ENCODE measurements around the gene MRPL2.

MRPL2 gene

GRCh38 chr6:43059168-43060033, at the start of gene MRPL2, which contains the start of gene KLC4:
TSS of gene MRPL2 (minus strand) at chr6:43059434. CDS start at chr6:43059381, 53 bp downstream.
TSS of gene KLC4 (plus strand) at chr6:43059631. CDS start at chr6:43061336, 1,705 bp downstream.
- TF ChIP-seq GATA3 (IDR thresholded peaks at IDR 0.05; ENCODE audit: low read depth, low read length) (no peak), GATA2 (IDR thresholded peaks at IDR 0.05; ENCODE audit: low read depth, low read length) (no peak)

GRCh38 chr6:43107344-43108062, 48.3 kb upstream of the MRPL2 start:
- TF ChIP-seq GATA2 (IDR thresholded peaks at IDR 0.05; ENCODE audit: low read depth, low read length) (no peak), GATA3 (IDR thresholded peaks at IDR 0.05; ENCODE audit: low read depth, low read length) (no peak)

GRCh38 chr6:43105538-43106222, 46.4 kb upstream of the MRPL2 start:
- no peak for TF ChIP-seq GATA3 (IDR thresholded peaks at IDR 0.05; ENCODE audit: low read depth, low read length)
- TF ChIP-seq GATA2 (IDR thresholded peaks at IDR 0.05; ENCODE audit: low read depth, low read length), result no peak

GRCh38 chr6:43103253-43103876, 44.1 kb upstream of the MRPL2 start:
- no peak for TF ChIP-seq GATA3 (IDR thresholded peaks at IDR 0.05; ENCODE audit: low read depth, low read length)
- no peak for TF ChIP-seq GATA2 (IDR thresholded peaks at IDR 0.05; ENCODE audit: low read depth, low read length)

- TF ChIP-seq GATA3 (IDR thresholded peaks at IDR 0.05; ENCODE audit: low read depth, low read length), result no peak
Measured at GRCh38 chr6:43101497-43101896, 42.3 kb upstream of the MRPL2 start.

GRCh38 chr6:43097502-43097901, 38.3 kb upstream of the MRPL2 start:
- 0 out of 2 replicates have a peak, but pooled peaks have one; percentile 23 for TF ChIP-seq GATA3 (IDR thresholded peaks at IDR 0.05; ENCODE audit: low read depth, low read length)
- TF ChIP-seq GATA2 (IDR thresholded peaks at IDR 0.05; ENCODE audit: low read depth, low read length), result peak; percentile 79

GRCh38 chr6:43097098-43097489, 37.9 kb upstream of the MRPL2 start:
- TF ChIP-seq GATA3 (IDR thresholded peaks at IDR 0.05; ENCODE audit: low read depth, low read length) (no peak), GATA2 (IDR thresholded peaks at IDR 0.05; ENCODE audit: low read depth, low read length) (no peak)

- TF ChIP-seq GATA3 (IDR thresholded peaks at IDR 0.05; ENCODE audit: low read depth, low read length) (no peak), GATA2 (IDR thresholded peaks at IDR 0.05; ENCODE audit: low read depth, low read length) (no peak)
Measured at GRCh38 chr6:43096451-43097097, 37.3 kb upstream of the MRPL2 start.

GRCh38 chr6:43095939-43096338, 36.7 kb upstream of the MRPL2 start:
- no peak for TF ChIP-seq GATA3 (IDR thresholded peaks at IDR 0.05; ENCODE audit: low read depth, low read length)
- TF ChIP-seq GATA2 (IDR thresholded peaks at IDR 0.05; ENCODE audit: low read depth, low read length), result no peak

- no peak for TF ChIP-seq GATA2 (IDR thresholded peaks at IDR 0.05; ENCODE audit: low read depth, low read length)
- no peak for TF ChIP-seq GATA3 (IDR thresholded peaks at IDR 0.05; ENCODE audit: low read depth, low read length)
Measured at GRCh38 chr6:43093436-43094289, 34.4 kb upstream of the MRPL2 start.

- TF ChIP-seq GATA3 (IDR thresholded peaks at IDR 0.05; ENCODE audit: low read depth, low read length) (peak; percentile 90), GATA2 (IDR thresholded peaks at IDR 0.05; ENCODE audit: low read depth, low read length) (peak; percentile 52; the same call in 1 of the 2 replicates)
Measured at GRCh38 chr6:43092635-43093034, 33.4 kb upstream of the MRPL2 start.

GRCh38 chr6:43091436-43091991, 32.3 kb upstream of the MRPL2 start:
- no peak for TF ChIP-seq GATA2 (IDR thresholded peaks at IDR 0.05; ENCODE audit: low read depth, low read length)
